DMS114 treated with DMSO at 0.1 percent for 48 hours (cell line): ENCODE results near the gene BCAN.
"Not testable (repeated sequence)": the region's sequence is repeated elsewhere in the genome, so short reads cannot be mapped to it uniquely, and the experiment has no call there.

Experiments
- DNase-seq: peaks from one replicate; lab custom pipeline; 2025; ENCODE audit not compliant: unreplicated experiment; lab: John Stamatoyannopoulos, UW

BCAN gene

GRCh38 chr1:156641761-156642264 is at the start of gene BCAN:
Gene BCAN (plus strand): TSS chr1:156642117. CDS start chr1:156646055, 3,938 bp downstream.
- peak; percentile 57 for DNase-seq

GRCh38 chr1:156592158-156592909 is 49.6 kb upstream of the BCAN start:
- DNase-seq: no peak

GRCh38 chr1:156592910-156593660 is 48.8 kb upstream of the BCAN start:
- peak; percentile 32 for DNase-seq

- no peak for DNase-seq
Observed at GRCh38 chr1:156593661-156593989, 48.3 kb upstream of the BCAN start.

GRCh38 chr1:156594190-156594589 is 47.7 kb upstream of the BCAN start:
- DNase-seq: no peak

- DNase-seq: no peak
Observed at GRCh38 chr1:156595016-156595415, 46.9 kb upstream of the BCAN start.

GRCh38 chr1:156596426-156596825 is 45.5 kb upstream of the BCAN start:
- no peak for DNase-seq

GRCh38 chr1:156598125-156598524 is 43.8 kb upstream of the BCAN start:
- no peak for DNase-seq

- no peak for DNase-seq
Observed at GRCh38 chr1:156598731-156599432, 43.0 kb upstream of the BCAN start.

- no peak for DNase-seq
Observed at GRCh38 chr1:156599811-156600210, 42.1 kb upstream of the BCAN start.

- no peak for DNase-seq
Observed at GRCh38 chr1:156600733-156601121, 41.2 kb upstream of the BCAN start.

- DNase-seq: peak; percentile 96
Observed at GRCh38 chr1:156601122-156601830, 40.6 kb upstream of the BCAN start, which contains the start of gene GPATCH4. Gene GPATCH4 (minus strand): TSS chr1:156601479.

- DNase-seq: no peak
Observed at GRCh38 chr1:156601892-156602291, 40.0 kb upstream of the BCAN start.

- no peak for DNase-seq
Observed at GRCh38 chr1:156602557-156602993, 39.3 kb upstream of the BCAN start.

- DNase-seq: not testable (repeated sequence)
Observed at GRCh38 chr1:156607344-156607743, 34.6 kb upstream of the BCAN start.

GRCh38 chr1:156608036-156608674 is 33.8 kb upstream of the BCAN start:
- DNase-seq: peak; percentile 91

- DNase-seq: peak; percentile 55
Observed at GRCh38 chr1:156608981-156609380, 32.9 kb upstream of the BCAN start.

- DNase-seq: not testable (repeated sequence)
Observed at GRCh38 chr1:156610072-156610471, 31.8 kb upstream of the BCAN start.

GRCh38 chr1:156612666-156613065 is 29.3 kb upstream of the BCAN start:
- DNase-seq: no peak

GRCh38 chr1:156615946-156616345 is 26.0 kb upstream of the BCAN start:
- no peak for DNase-seq
